HCT116 (cell line): ENCODE measurements around the gene MRM3. TPM values are rescaled to one million over a fixed set of nuclear protein-coding genes. Genes with fewer than 3 reads are reported as not detected.

ENCODE experiments used
- ATAC-seq: fragments of 200-7000 bp; cut with Tn5 transposase; 2 replicates; pipeline ENCODE4 v1.9.1; 2020; ENCODE audit warnings: mild to moderate bottlenecking, moderate library complexity
- BruUV-seq: library from RNA; stranded (reverse); fragments of 400-500 nt; replicated peaks from 2 replicates; lab custom pipeline; 2021; lab: Mats Ljungman, UMichigan
- CTCF ChIA-PET: fragments of 300-600 bp; sonication (Branson Sonifier 250); formaldehyde crosslinking; loops from one replicate; lab custom pipeline; 2021; ENCODE audit warnings: antibody characterized with exemption; lab: Charles Lee
- POLR2A ChIA-PET: fragments of 300-600, 350-600 bp; sonication (Branson Sonifier 250); formaldehyde crosslinking; loops from one replicate; lab custom pipeline; 2021; ENCODE audit warnings: antibody characterized with exemption; lab: Charles Lee
- RAD21 ChIA-PET, 2 experiments: fragments of 300-600 bp; sonication (Branson Sonifier 250); formaldehyde crosslinking; loops; one replicate each; lab custom pipeline; 2023; ENCODE audit warnings: low total read pairs in 2 of 2; ENCODE audit not compliant: uncharacterized antibody in 2 of 2, unreplicated experiment in 2 of 2, low non-redundant PET in 1 of 2; lab: Charles Lee
- DNase-seq: peaks from one replicate; pipeline ENCODE4 v3.0.0-alpha.2; 2010; ENCODE audit warnings: low read depth, low spot score
- H2AFZ ChIP-seq: fragments of 200-600 bp; shearing (Covaris generic), sonication (generic); 2 replicates; pipeline ENCODE4 v1.6.1; 2017; ENCODE audit warnings: low read depth, mixed run types, mixed read lengths, antibody characterized with exemption, low read length; ENCODE audit not compliant: poor library complexity, severe bottlenecking
- H3K27ac ChIP-seq: 2 replicates; pipeline ENCODE4 v1.5.1; 2012; ENCODE audit warnings: low read depth, low read length
- H3K27me3 ChIP-seq: fragments of 200-600 bp; sonication (generic); 2 replicates; pipeline ENCODE4 v1.6.1; 2016; ENCODE audit warnings: mixed run types, low read length, mixed read lengths; ENCODE audit not compliant: insufficient read depth
- H3K36me3 ChIP-seq, 2 experiments: fragments of 200-500 bp in 1 of 2; fragments of 200-600 bp in 1 of 2; sonication (Bioruptor generic) in 1 of 2; sonication (generic) in 1 of 2; 2 replicates each; pipeline versions ENCODE4 v1.5.1 to v1.6.1; 2014 to 2016; ENCODE audit warnings: low read length in 2 of 2, inconsistent platforms in 1 of 2, mixed read lengths in 1 of 2, mixed run types in 1 of 2; ENCODE audit not compliant: insufficient read depth in 2 of 2, control insufficient read depth in 1 of 2
- H3K4me1 ChIP-seq, 2 experiments: fragments of 200-600 bp in 1 of 2; sonication (generic) in 1 of 2; 2 replicates each; pipeline versions ENCODE4 v1.5.1 to v1.6.1; 2012 to 2017; ENCODE audit warnings: low read length in 2 of 2, inconsistent platforms in 1 of 2, mild to moderate bottlenecking in 1 of 2, mixed read lengths in 1 of 2, mixed run types in 1 of 2, moderate library complexity in 1 of 2; ENCODE audit not compliant: insufficient read depth in 2 of 2, control insufficient read depth in 1 of 2
- H3K4me2 ChIP-seq: fragments of 200-600 bp; sonication (generic); 2 replicates; pipeline ENCODE4 v1.6.1; 2017; ENCODE audit warnings: mixed run types, low read length, mixed read lengths
- H3K4me3 ChIP-seq, 2 experiments: fragments of 200-600 bp in 1 of 2; sonication (generic) in 1 of 2; replicated peaks in 1 of 2; 2 replicates each; pipeline ENCODE4 v1.5.1; 2011 to 2016; ENCODE audit warnings: low read length in 2 of 2, control low read depth in 1 of 2, low read depth in 1 of 2, mild to moderate bottlenecking in 1 of 2, mixed read lengths in 1 of 2, mixed run types in 1 of 2
- H3K79me2 ChIP-seq: fragments of 200-600 bp; sonication (generic); 2 replicates; pipeline ENCODE4 v1.6.1; 2017; ENCODE audit warnings: mild to moderate bottlenecking, mixed run types, low read length, moderate library complexity, mixed read lengths; ENCODE audit not compliant: insufficient read depth
- H3K9ac ChIP-seq: fragments of 200-600 bp; sonication (generic); 2 replicates; pipeline ENCODE4 v1.6.1; 2016; ENCODE audit warnings: low read length, mixed read lengths
- H3K9me2 ChIP-seq: fragments of 200-600 bp; sonication (generic), shearing (Covaris generic); 2 replicates; pipeline ENCODE4 v1.6.1; 2017; ENCODE audit warnings: mixed run types, mild to moderate bottlenecking, moderate library complexity; ENCODE audit not compliant: insufficient read depth
- H3K9me3 ChIP-seq, 2 experiments: fragments of 200-500 bp in 1 of 2; fragments of 200-600 bp in 1 of 2; sonication (Bioruptor generic) in 1 of 2; sonication (generic) in 1 of 2; 2 replicates each; pipeline ENCODE4 v1.6.1; 2014 to 2017; ENCODE audit warnings: low read length in 2 of 2, mixed read lengths in 2 of 2, inconsistent platforms in 1 of 2, low read depth in 1 of 2, mild to moderate bottlenecking in 1 of 2, mixed run types in 1 of 2, moderate library complexity in 1 of 2; ENCODE audit not compliant: control insufficient read depth in 1 of 2, insufficient read depth in 1 of 2
- H4K20me1 ChIP-seq: fragments of 200-600 bp; sonication (generic), shearing (Covaris generic); 2 replicates; pipeline ENCODE4 v1.6.1; 2017; ENCODE audit warnings: mixed run types, mild to moderate bottlenecking, moderate library complexity; ENCODE audit not compliant: insufficient read depth
- CEBPB ChIP-seq: IDR thresholded peaks from 2 replicates; pipeline ENCODE4 v1.6.1; 2012; ENCODE audit warnings: low read depth
- CTCF ChIP-seq, 3 experiments: fragments of 200-600 bp in 1 of 3; sonication (generic) in 1 of 3; IDR thresholded peaks in 2 of 3; conservative IDR thresholded peaks in 1 of 3; 2 replicates each; pipeline ENCODE4 v1.5.1; 2012 to 2017; ENCODE audit warnings: low read depth in 2 of 3, low read length in 2 of 3, antibody characterized with exemption in 1 of 3, borderline replicate concordance in 1 of 3, control low read depth in 1 of 3, mild to moderate bottlenecking in 1 of 3, mixed read lengths in 1 of 3, mixed run types in 1 of 3, moderate library complexity in 1 of 3; ENCODE audit not compliant: insufficient read depth in 1 of 3
- EZH2phosphoT487 ChIP-seq: fragments of 200-600 bp; IDR thresholded peaks from 2 replicates; pipeline ENCODE4 v1.6.1; 2018; ENCODE audit warnings: antibody characterized with exemption, borderline replicate concordance
- MAX ChIP-seq: IDR thresholded peaks from 2 replicates; pipeline ENCODE4 v1.6.1; 2012
- TCF7L2 ChIP-seq: IDR thresholded peaks from 2 replicates; pipeline ENCODE4 v1.7.0; 2011; ENCODE audit warnings: borderline replicate concordance, inconsistent platforms; ENCODE audit not compliant: insufficient read depth, insufficient read length; ENCODE audit errors: extremely low read depth
- ZBTB33 ChIP-seq: IDR thresholded peaks from 2 replicates; pipeline ENCODE4 v1.6.1; 2011; ENCODE audit warnings: mild to moderate bottlenecking, low read length, moderate library complexity; ENCODE audit not compliant: insufficient replicate concordance; ENCODE audit errors: extremely low read depth
- ZFX ChIP-seq: fragments of 450-650 bp; IDR thresholded peaks from 2 replicates; pipeline ENCODE4 v1.6.1; 2017
- intact Hi-C: fragments of 100-400 bp; cut with micrococcal nuclease; formaldehyde crosslinking; loops from 2 replicates; pipeline ENCODE4 v1.10.0; 2022
- total RNA-seq: library from RNA; stranded (reverse); gene quantifications from one replicate; pipeline ENCODE4 v1.2.1, GENCODE V29; 2021; ENCODE audit not compliant: unreplicated experiment

MRM3 gene
- total RNA-seq, 1 experiment from 2014 or later = 32.6 TPM

DNA sequence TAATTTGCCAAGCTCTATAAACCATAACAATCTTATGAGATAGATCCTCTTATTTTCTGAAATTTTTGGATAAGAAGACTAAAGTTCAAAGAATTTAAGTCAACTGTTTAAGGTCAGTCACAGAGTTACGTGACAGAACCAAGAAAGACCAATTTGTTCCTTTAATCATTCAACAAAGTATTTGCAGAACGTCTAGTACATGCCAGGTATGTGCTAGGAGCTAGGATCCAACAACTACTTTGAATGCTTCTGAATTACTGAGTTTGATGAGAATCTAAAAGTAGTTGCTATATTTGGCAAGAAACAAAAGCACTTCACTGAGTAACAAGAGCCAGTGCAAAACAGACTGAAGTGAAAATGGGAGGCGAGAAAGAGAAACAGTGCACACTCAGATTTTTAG is 15.1 kb upstream of the MRM3 start:
- Histone ChIP-seq H3K9ac (no peak overlapping the region), H3K9me2 (no peaks in the 10 kb centered on the region), H3K36me3 (peaks cover 45 to 46% of the 10 kb centered on the region in 2 experiments), H3K9me3 (no peaks in the 10 kb centered on the region), H2AFZ (no peak overlapping the region), H3K27me3 (no peaks in the 10 kb centered on the region), H3K79me2 (no peaks in the 10 kb centered on the region), H4K20me1 (no peaks in the 10 kb centered on the region), H3K4me1 (no peaks in the 10 kb centered on the region), H3K4me3 (no peak overlapping the region), H3K4me2 (no peak overlapping the region), H3K27ac (no peak overlapping the region)
- ATAC-seq = no peak
- ChIA-PET CTCF (interaction anchor here (1.1 kb wide), 1 partner anchor 214 kb away, joined by 3 read pairs; no protein-coding TSS in a partner anchor), POLR2A (no interaction called here), RAD21 (no interaction called here)
- no TSS peak for BruUV-seq
- intact Hi-C loops = no loop called here
- no peak for TF ChIP-seq EZH2phosphoT487
- no peak for TF ChIP-seq CEBPB
- no peak for DNase-seq

- BruUV-seq = no TSS peak
- Histone ChIP-seq H3K4me3 (no peak overlapping the region), H3K4me2 (no peak overlapping the region), H3K27me3 (no peaks in the 10 kb centered on the region), H3K27ac (no peak overlapping the region), H3K9ac (no peak overlapping the region), H3K79me2 (peaks cover 16% of the 10 kb centered on the region; the same call in 1 of the 2 replicates), H4K20me1 (no peaks in the 10 kb centered on the region), H3K9me3 (no peaks in the 10 kb centered on the region), H3K9me2 (no peaks in the 10 kb centered on the region), H2AFZ (no peak overlapping the region), H3K36me3 (peaks cover 63 to 68% of the 10 kb centered on the region in 2 experiments), H3K4me1 (no peaks in the 10 kb centered on the region)
- ChIA-PET CTCF (no interaction called here), RAD21 (no interaction called here), POLR2A (no interaction called here)
- TF ChIP-seq CEBPB = no peak
- no peak for TF ChIP-seq CTCF (IDR thresholded peaks at IDR 0.05 in 2 of 3, conservative IDR thresholded peaks at IDR 0.05 in 1 of 3; ENCODE audit: borderline replicate concordance in 1 of 3, insufficient read depth in 1 of 3, low read depth in 2 of 3, low read length in 2 of 3)
- no peak for TF ChIP-seq MAX
- no peak for TF ChIP-seq ZFX
- no peak for TF ChIP-seq TCF7L2
- TF ChIP-seq ZBTB33 = no peak
- DNase-seq (no peak), ATAC-seq (no peak)
- intact Hi-C loops = no loop called here
Measured at GRCh38 chr17:773016-773415, 9.1 kb upstream of the MRM3 start.
